Nephron progenitor cell (in vitro differentiated cells): ENCODE data around the gene FAM50B.

Experiments used
- DNase-seq: peaks from one replicate; pipeline ENCODE4 v3.0.0; 2021
- H3K27ac Mint-ChIP-seq: 2 replicates; pipeline ENCODE4 v1.8.0; 2021; ENCODE audit warnings: mild to moderate bottlenecking, moderate library complexity, mixed read lengths
- H3K27me3 Mint-ChIP-seq: 2 replicates; pipeline ENCODE4 v1.8.0; 2021; ENCODE audit warnings: mild to moderate bottlenecking, low read depth, mixed read lengths; ENCODE audit not compliant: poor library complexity
- H3K36me3 Mint-ChIP-seq: 2 replicates; pipeline ENCODE4 v1.8.0; 2021; ENCODE audit warnings: low read depth, mixed read lengths
- H3K4me1 Mint-ChIP-seq: 2 replicates; pipeline ENCODE4 v1.8.0; 2021; ENCODE audit warnings: mixed read lengths
- H3K4me3 Mint-ChIP-seq: 2 replicates; pipeline ENCODE4 v1.8.0; 2021; ENCODE audit warnings: mild to moderate bottlenecking, moderate library complexity, mixed read lengths
- H3K9me3 Mint-ChIP-seq: 2 replicates; pipeline ENCODE4 v1.8.0; 2021; ENCODE audit warnings: mild to moderate bottlenecking, moderate library complexity, mixed read lengths
- CTCF ChIP-seq: fragments of 200-600 bp; sonication (generic); IDR thresholded peaks from 2 replicates; pipeline ENCODE4 v1.5.0; 2021; ENCODE audit warnings: antibody characterized with exemption

The FAM50B gene

GRCh38 chr6:3804964-3805363 is 44.2 kb upstream of the FAM50B start:
- Mint-ChIP-seq H3K4me1 (peaks cover 29% of the 10 kb centered on the region), H3K27me3 (peaks cover 10% of the 10 kb centered on the region)
- TF ChIP-seq CTCF = no peak

GRCh38 chr6:3805448-3806123 is 43.6 kb upstream of the FAM50B start:
- peaks cover 12% of the 10 kb centered on the region for H3K27me3 Mint-ChIP-seq
- H3K4me1 Mint-ChIP-seq = peaks cover 29% of the 10 kb centered on the region
- no peaks in the 10 kb centered on the region for H3K36me3 Mint-ChIP-seq
- no peaks in the 10 kb centered on the region for H3K9me3 Mint-ChIP-seq
- peak overlapping the region; percentile 27 for H3K27ac Mint-ChIP-seq
- TF ChIP-seq CTCF = no peak
- no peak overlapping the region for H3K4me3 Mint-ChIP-seq
- no peak for DNase-seq

More at GRCh38 chr6:3804964-3805363, 44.2 kb upstream of the FAM50B start:
- no peak for DNase-seq
- no peaks in the 10 kb centered on the region for H3K36me3 Mint-ChIP-seq
- H3K27ac Mint-ChIP-seq = no peak overlapping the region
- no peak overlapping the region for H3K4me3 Mint-ChIP-seq
- no peaks in the 10 kb centered on the region for H3K9me3 Mint-ChIP-seq

GRCh38 chr6:3806169-3806922 is 42.8 kb upstream of the FAM50B start:
- H3K4me1 Mint-ChIP-seq = peaks cover 24% of the 10 kb centered on the region
- no peak overlapping the region for H3K27ac Mint-ChIP-seq
- no peak overlapping the region for H3K4me3 Mint-ChIP-seq

GRCh38 chr6:3808199-3808598 is 41.0 kb upstream of the FAM50B start:
- Mint-ChIP-seq H3K27ac (no peak overlapping the region), H3K4me3 (no peak overlapping the region), H3K27me3 (peaks cover 17% of the 10 kb centered on the region), H3K36me3 (no peaks in the 10 kb centered on the region), H3K4me1 (peaks cover 22% of the 10 kb centered on the region), H3K9me3 (no peaks in the 10 kb centered on the region)
- TF ChIP-seq CTCF = no peak
- no peak for DNase-seq

More at GRCh38 chr6:3806169-3806922, 42.8 kb upstream of the FAM50B start:
- Mint-ChIP-seq H3K36me3 (no peaks in the 10 kb centered on the region), H3K9me3 (no peaks in the 10 kb centered on the region), H3K27me3 (peaks cover 15% of the 10 kb centered on the region)
- TF ChIP-seq CTCF = no peak
- DNase-seq = no peak

GRCh38 chr6:3808759-3809514 is 40.2 kb upstream of the FAM50B start:
- no peaks in the 10 kb centered on the region for H3K36me3 Mint-ChIP-seq
- no peak for TF ChIP-seq CTCF
- H3K9me3 Mint-ChIP-seq = no peaks in the 10 kb centered on the region
- peaks cover 16% of the 10 kb centered on the region for H3K4me1 Mint-ChIP-seq
- H3K4me3 Mint-ChIP-seq = no peak overlapping the region
- no peak for DNase-seq
- peaks cover 17% of the 10 kb centered on the region for H3K27me3 Mint-ChIP-seq
- no peak overlapping the region for H3K27ac Mint-ChIP-seq
